IPS-NIHi7 (cell line): ENCODE results near the gene HIF3A.
A peak's percentile ranks its signal among the peaks of the same experiment; 100 is the strongest.

Source experiments
- DNase-seq: peaks from one replicate; pipeline ENCODE4 v3.0.0; 2012; ENCODE audit warnings: mixed read lengths; ENCODE audit errors: extremely low spot score

The HIF3A gene

GRCh38 chr19:46328079-46328478, 31.2 kb downstream of the HIF3A start:
- no peak for DNase-seq

GRCh38 chr19:46330319-46330918, 33.6 kb downstream of the HIF3A start:
- no peak for DNase-seq

- no peak for DNase-seq
Observed at GRCh38 chr19:46337487-46337886, 40.6 kb downstream of the HIF3A start.

GRCh38 chr19:46339446-46339845, 42.6 kb downstream of the HIF3A start:
- no peak for DNase-seq

GRCh38 chr19:46340051-46340659, 43.3 kb downstream of the HIF3A start:
- DNase-seq, result no peak

GRCh38 chr19:46341937-46342336, 45.1 kb downstream of the HIF3A start:
- no peak for DNase-seq

GRCh38 chr19:46344363-46344762, 47.5 kb downstream of the HIF3A start:
- no peak for DNase-seq

- no peak for DNase-seq
Observed at GRCh38 chr19:46345157-46345556, 48.3 kb downstream of the HIF3A start.

GRCh38 chr19:46346821-46347571, 50.2 kb downstream of the HIF3A start, which contains the start of gene PPP5C:
TSS of gene PPP5C (plus strand) at chr19:46347087. CDS start at chr19:46347097, 10 bp downstream.
- peak; percentile 99 for DNase-seq

GRCh38 chr19:46347572-46347883, 50.7 kb downstream of the HIF3A start:
- DNase-seq, result no peak

- no peak for DNase-seq
Observed at GRCh38 chr19:46347985-46348384, 51.1 kb downstream of the HIF3A start.

GRCh38 chr19:46349311-46349993, 52.6 kb downstream of the HIF3A start:
- no peak for DNase-seq

GRCh38 chr19:46350029-46350757, 53.4 kb downstream of the HIF3A start:
- no peak for DNase-seq

- DNase-seq, result no peak
Observed at GRCh38 chr19:46350758-46351159, 53.9 kb downstream of the HIF3A start.

- DNase-seq, result no peak
Observed at GRCh38 chr19:46351241-46352041, 54.6 kb downstream of the HIF3A start.

- DNase-seq, result no peak
Observed at GRCh38 chr19:46353730-46354528, 57.1 kb downstream of the HIF3A start.

GRCh38 chr19:46355234-46356148, 58.6 kb downstream of the HIF3A start:
- no peak for DNase-seq

GRCh38 chr19:46356149-46357055, 59.6 kb downstream of the HIF3A start:
- DNase-seq, result no peak
